ENCODE data around the gene CDYL.

CDYL gene

DNA sequence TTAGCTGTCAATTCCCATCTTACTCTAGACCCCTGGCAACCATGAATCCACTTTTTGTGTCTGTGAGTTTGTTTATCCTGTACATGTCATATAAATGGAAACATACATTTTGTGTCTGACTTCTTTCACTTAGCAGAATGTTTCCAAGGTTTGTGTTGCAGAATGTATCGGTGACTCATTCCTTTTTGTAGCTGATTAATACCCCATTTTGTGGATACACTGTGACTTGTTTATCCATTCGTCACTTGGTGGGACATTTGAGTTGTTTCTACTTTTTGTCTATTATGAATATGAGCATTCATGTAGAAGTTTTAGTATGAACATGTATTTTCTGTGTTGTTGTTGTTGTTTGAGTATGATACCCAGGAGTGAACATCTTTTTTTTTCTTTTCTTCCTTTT is 21.4 kb downstream of the CDYL start:
- Histone ChIP-seq H3K4me1 (ENCODE audit: control insufficient read depth in 1 of 2, insufficient read depth in 1 of 2, low read depth in 1 of 2, low read length in 1 of 2) (no peaks in the 10 kb centered on the region), H3K4me3 (ENCODE audit: low read depth in 1 of 2, low read length in 1 of 2) (no peak overlapping the region), H3K9me3 (no peaks in the 10 kb centered on the region), H3K27ac (no peak overlapping the region), H3K27me3 (no peaks in the 10 kb centered on the region), H3K36me3 (no peaks in the 10 kb centered on the region)
- no peak for TF ChIP-seq CTCF (IDR thresholded peaks at IDR 0.05)

GRCh38 chr6:4799912-4800311 is 23.7 kb downstream of the CDYL start:
- Histone ChIP-seq H3K4me3 (ENCODE audit: low read depth in 1 of 2, low read length in 1 of 2) (no peak overlapping the region), H3K36me3 (no peaks in the 10 kb centered on the region), H3K27me3 (no peaks in the 10 kb centered on the region), H3K27ac (no peak overlapping the region), H3K9me3 (no peaks in the 10 kb centered on the region), H3K4me1 (ENCODE audit: control insufficient read depth in 1 of 2, insufficient read depth in 1 of 2, low read depth in 1 of 2, low read length in 1 of 2) (no peaks in the 10 kb centered on the region)
- no peak for TF ChIP-seq CTCF (IDR thresholded peaks at IDR 0.05)

DNA sequence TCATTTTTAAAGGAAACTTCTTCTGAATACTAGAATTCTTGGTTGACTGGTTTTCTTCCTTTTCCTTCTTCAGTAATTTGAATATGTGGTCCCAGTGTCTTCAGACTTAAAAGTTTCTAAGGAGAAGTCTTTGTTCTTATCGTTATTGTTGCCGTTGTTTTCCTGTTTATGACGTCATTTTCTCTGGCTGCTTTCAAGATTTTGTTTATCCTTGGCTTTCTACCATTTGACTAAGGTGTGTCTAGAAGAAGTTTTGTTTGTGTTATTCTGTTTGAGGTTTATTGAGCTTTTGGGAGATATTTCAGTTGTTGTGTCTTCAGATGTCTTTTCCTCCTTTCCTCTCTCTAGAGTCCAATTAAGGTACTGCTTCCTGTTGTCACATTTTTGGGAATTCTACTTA is 24.5 kb downstream of the CDYL start:
- Histone ChIP-seq H3K4me3 (ENCODE audit: low read depth in 1 of 2, low read length in 1 of 2) (no peak overlapping the region), H3K27ac (no peak overlapping the region), H3K36me3 (no peaks in the 10 kb centered on the region), H3K4me1 (ENCODE audit: control insufficient read depth in 1 of 2, insufficient read depth in 1 of 2, low read depth in 1 of 2, low read length in 1 of 2) (no peaks in the 10 kb centered on the region), H3K27me3 (no peaks in the 10 kb centered on the region), H3K9me3 (no peaks in the 10 kb centered on the region)
- TF ChIP-seq CTCF (IDR thresholded peaks at IDR 0.05): no peak

DNA sequence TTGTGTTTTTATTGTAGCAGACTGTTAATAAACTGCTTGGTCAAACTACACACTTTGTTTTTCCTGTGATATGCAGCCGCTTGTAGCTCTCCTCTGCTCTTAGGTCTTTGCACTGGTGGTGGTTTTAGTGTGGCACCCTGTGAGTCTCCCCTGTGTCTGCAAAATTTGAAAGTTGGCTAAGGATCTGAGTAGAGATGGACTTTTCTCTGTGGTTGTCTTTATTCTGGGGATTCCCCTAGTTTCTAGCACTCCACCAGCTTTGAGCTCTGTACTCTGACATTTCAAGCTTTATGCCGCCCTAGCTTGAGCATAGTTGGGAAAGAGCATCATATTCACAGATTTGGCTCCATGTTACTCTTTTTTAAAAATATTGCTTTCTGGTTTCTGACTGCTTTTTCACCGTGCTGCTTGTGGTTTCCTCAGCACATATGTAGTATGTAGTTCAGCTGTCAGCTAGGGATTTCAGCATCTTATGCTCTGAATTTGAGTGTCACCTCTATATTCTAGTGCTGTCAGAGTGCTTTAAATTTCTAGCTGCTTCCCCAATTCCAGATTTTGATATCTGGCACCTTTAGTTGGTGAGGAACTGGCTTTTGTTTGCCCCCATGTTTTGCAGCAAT is 25.4 kb downstream of the CDYL start:
- H3K4me1 ChIP-seq (ENCODE audit: control insufficient read depth in 1 of 2, insufficient read depth in 1 of 2, low read depth in 1 of 2, low read length in 1 of 2): no peaks in the 10 kb centered on the region
- H3K27me3 ChIP-seq: no peaks in the 10 kb centered on the region
- H3K27ac ChIP-seq: no peak overlapping the region
- no peak overlapping the region for H3K4me3 ChIP-seq (ENCODE audit: low read depth in 1 of 2, low read length in 1 of 2)
- no peaks in the 10 kb centered on the region for H3K9me3 ChIP-seq
- no peaks in the 10 kb centered on the region for H3K36me3 ChIP-seq
- TF ChIP-seq CTCF (IDR thresholded peaks at IDR 0.05): no peak

GRCh38 chr6:4802312-4802935 is 26.2 kb downstream of the CDYL start:
- Histone ChIP-seq H3K27ac (no peak overlapping the region), H3K36me3 (no peaks in the 10 kb centered on the region), H3K9me3 (no peaks in the 10 kb centered on the region), H3K4me1 (ENCODE audit: control insufficient read depth in 1 of 2, insufficient read depth in 1 of 2, low read depth in 1 of 2, low read length in 1 of 2) (no peaks in the 10 kb centered on the region), H3K27me3 (no peaks in the 10 kb centered on the region), H3K4me3 (ENCODE audit: low read depth in 1 of 2, low read length in 1 of 2) (no peak overlapping the region)
- TF ChIP-seq CTCF (IDR thresholded peaks at IDR 0.05): no peak

Measured in neutrophil (primary cell).